Transverse colon (tissue), 4 donors: Measurements from ENCODE around the gene DPYD.

Experiments
- CTCF ChIP-seq, 5 experiments: fragments of 200-600 bp in 3 of 5; fragments of 450-650 bp in 2 of 5; sonication (generic) in 3 of 5; IDR thresholded peaks; 1 replicate in 2 of 5; 2 replicates in 3 of 5; pipeline ENCODE4 v1.5.1; 2016 to 2017; ENCODE audit warnings: antibody characterized with exemption in 5 of 5, inconsistent platforms in 3 of 5, mild to moderate bottlenecking in 2 of 5, moderate library complexity in 1 of 5
- POLR2AphosphoS5 ChIP-seq, 3 donors: sonication (generic); formaldehyde crosslinking; IDR thresholded peaks; one replicate each; pipeline ENCODE4 v1.6.1; 2016; ENCODE audit warnings: antibody characterized with exemption in 3 of 3

- TF ChIP-seq CTCF (IDR thresholded peaks at IDR 0.05) (no peak), POLR2AphosphoS5 (IDR thresholded peaks at IDR 0.05) (no peak)
Measured at GRCh38 chr1:97632776-97633175, 288.1 kb downstream of the DPYD start.
